GM12875 (cell line): Measurements from ENCODE around the gene ATM.

Experiments used
- H3K4me3 ChIP-seq: one replicate; pipeline ENCODE4 v1.5.1; 2011; ENCODE audit warnings: low read depth, low read length, control low read depth
- CTCF ChIP-seq: IDR thresholded peaks from 2 replicates; pipeline ENCODE4 v1.5.1; 2011; ENCODE audit warnings: low read depth, mild to moderate bottlenecking, control low read depth, inconsistent platforms, low read length, moderate library complexity, borderline replicate concordance; ENCODE audit not compliant: insufficient read depth

Gene ATM

GRCh38 chr11:108341654-108342053, 118.8 kb downstream of the ATM start:
- TF ChIP-seq CTCF, result no peak
- no peak overlapping the region for H3K4me3 ChIP-seq

GRCh38 chr11:108343714-108344113, 120.8 kb downstream of the ATM start:
- no peak for TF ChIP-seq CTCF
- H3K4me3 ChIP-seq, result no peak overlapping the region

- no peak for TF ChIP-seq CTCF
- H3K4me3 ChIP-seq, result no peak overlapping the region
These were observed 122.9 kb downstream of the ATM start for GRCh38 chr11:108345767-108346166.

GRCh38 chr11:108346451-108346850, 123.6 kb downstream of the ATM start:
- H3K4me3 ChIP-seq, result no peak overlapping the region
- TF ChIP-seq CTCF, result no peak

- no peak for TF ChIP-seq CTCF
- no peak overlapping the region for H3K4me3 ChIP-seq
These were observed 128.6 kb downstream of the ATM start for GRCh38 chr11:108351468-108351867.

- no peak for TF ChIP-seq CTCF
- H3K4me3 ChIP-seq, result no peak overlapping the region
These were observed 141.3 kb downstream of the ATM start for GRCh38 chr11:108364159-108364558.

GRCh38 chr11:108368134-108368533, 145.3 kb downstream of the ATM start:
- TF ChIP-seq CTCF, result no peak
- H3K4me3 ChIP-seq, result no peak overlapping the region
